ENCODE measurements around the gene HTATSF1.

The HTATSF1 gene

DNA sequence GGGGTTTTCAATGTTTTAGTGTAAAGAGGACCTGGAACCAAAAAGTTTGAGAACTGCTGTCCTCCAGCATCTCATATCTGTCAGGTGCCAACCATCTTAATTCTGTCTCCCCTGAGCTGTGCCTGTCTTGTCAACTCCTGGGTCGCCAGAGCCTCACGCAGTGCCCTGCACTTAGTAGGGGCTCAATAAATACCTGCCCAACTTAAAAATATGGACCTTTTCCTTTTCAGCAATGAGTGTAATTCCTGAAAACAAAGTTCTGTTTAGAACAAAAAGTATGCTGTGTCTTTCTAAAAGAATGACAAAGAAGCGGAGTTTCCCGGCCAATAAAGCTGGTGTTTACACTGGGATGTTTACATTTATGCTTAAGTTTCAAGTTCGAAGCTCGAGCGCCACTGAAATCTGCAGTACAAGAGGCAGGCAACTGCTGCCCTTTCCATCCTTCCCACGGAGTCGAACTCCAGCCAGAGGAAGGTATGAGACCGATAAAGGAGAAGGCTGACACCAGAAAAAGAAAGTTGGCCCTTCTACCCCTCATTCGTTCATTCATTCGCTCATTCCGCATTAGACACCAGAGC, 1.1 kb upstream of the HTATSF1 start:
- DNase-seq (ENCODE audit: low spot score) = peak; percentile 74
- H3K27ac ChIP-seq = peak overlapping the region; percentile 90 to 96
- TF ChIP-seq CTCF (IDR thresholded peaks at IDR 0.05) = no peak
- peak overlapping the region; percentile 76 for H3K4me3 ChIP-seq

- Histone ChIP-seq H3K4me3 (peak overlapping the region; percentile 76), H3K27ac (peak overlapping the region; percentile 90 to 96)
- peak; percentile 91 for DNase-seq (ENCODE audit: low spot score)
- no peak for TF ChIP-seq CTCF (IDR thresholded peaks at IDR 0.05)
These were observed 432 bp upstream of the HTATSF1 start for GRCh38 chrX:136496764-136497555.

- DNase-seq (ENCODE audit: low spot score) = no peak
- TF ChIP-seq CTCF (IDR thresholded peaks at IDR 0.05) = no peak
- Histone ChIP-seq H3K27ac (no peak overlapping the region), H3K4me3 (no peak overlapping the region)
These were observed 21.7 kb downstream of the HTATSF1 start for GRCh38 chrX:136519069-136519468.

DNA sequence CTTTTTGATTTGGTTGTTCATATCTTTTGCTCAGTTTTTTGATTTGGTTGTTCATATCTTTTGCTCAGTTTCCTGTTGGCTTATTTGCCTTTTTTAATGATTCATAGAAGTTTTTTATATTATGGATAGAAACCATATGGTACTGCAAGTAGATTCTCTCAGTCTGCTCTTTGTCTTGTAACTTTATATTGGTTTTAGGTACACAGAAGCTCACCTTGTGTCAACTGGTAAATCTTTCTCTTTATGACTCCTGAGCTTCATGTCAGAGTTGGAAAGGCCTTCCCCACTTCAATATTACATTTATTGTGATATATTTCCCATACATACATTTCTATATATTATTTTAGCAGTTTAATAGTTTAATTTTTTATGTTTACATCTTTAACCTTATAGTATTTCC, 26.4 kb downstream of the HTATSF1 start:
- TF ChIP-seq CTCF (IDR thresholded peaks at IDR 0.05) = no peak
- no peak overlapping the region for H3K27ac ChIP-seq
- DNase-seq (ENCODE audit: low spot score) = no peak
- H3K4me3 ChIP-seq = no peak overlapping the region

DNA sequence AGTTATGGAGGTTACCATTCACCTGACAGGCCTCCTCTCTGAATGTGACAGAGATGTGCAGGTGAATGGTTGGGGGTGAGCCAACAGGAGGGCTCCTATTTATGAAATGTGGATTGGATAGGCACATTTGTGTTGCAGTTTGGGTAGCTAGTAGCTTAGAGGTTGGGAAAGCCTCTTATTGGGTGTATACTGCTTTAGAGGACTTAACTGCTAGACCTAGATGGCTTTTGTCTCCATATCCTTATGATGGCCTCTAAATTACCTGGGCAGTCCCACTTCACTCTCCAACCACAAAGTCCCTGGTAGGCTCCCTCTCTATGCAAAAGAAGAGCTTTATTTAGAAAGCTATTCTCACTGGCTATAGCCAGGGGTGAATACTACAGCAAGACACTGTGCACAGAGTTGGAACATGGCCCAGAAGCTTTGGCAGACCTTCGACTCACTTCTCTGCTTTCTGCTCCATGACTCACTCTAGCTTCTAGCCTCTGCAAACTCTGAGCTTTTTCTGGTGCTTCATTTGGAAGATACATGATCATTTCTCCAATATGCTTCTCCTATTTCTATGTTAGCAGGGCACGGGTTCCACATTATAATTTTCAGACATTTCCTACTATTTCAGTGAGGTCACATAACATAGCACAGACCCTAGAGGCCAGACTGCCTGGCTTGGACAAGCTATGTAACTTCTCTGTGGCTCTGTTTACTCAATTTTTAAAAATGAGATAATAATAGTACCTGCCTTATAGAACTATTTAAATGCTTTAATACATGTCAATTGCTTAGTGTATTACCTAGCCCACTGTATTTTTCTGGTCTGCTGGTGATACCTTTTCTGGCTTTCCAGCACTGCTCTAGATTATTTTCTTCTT, 28.6 kb downstream of the HTATSF1 start:
- H3K27ac ChIP-seq = peak overlapping the region; percentile 49 to 72
- TF ChIP-seq CTCF (IDR thresholded peaks at IDR 0.05) = no peak
- peak; percentile 76 for DNase-seq (ENCODE audit: low spot score)
- no peak overlapping the region for H3K4me3 ChIP-seq

- H3K4me3 ChIP-seq = no peak overlapping the region
- TF ChIP-seq CTCF (IDR thresholded peaks at IDR 0.05) = no peak
- H3K27ac ChIP-seq = no peak overlapping the region
- no peak for DNase-seq (ENCODE audit: low spot score)
These were observed 31.4 kb downstream of the HTATSF1 start for GRCh38 chrX:136528645-136529315.

Measured in coronary artery (tissue), 2 donors.